Measurements from ENCODE around the gene PPP1R9A. TPM values are rescaled to one million over a fixed set of nuclear protein-coding genes. Genes with fewer than 3 reads are reported as not detected.

The PPP1R9A gene
- total RNA-seq, 1 donor: under 0.01 TPM

- DNase-seq (ENCODE audit: low read depth): no peak
- no peak for TF ChIP-seq CTCF (IDR thresholded peaks at IDR 0.05; ENCODE audit: insufficient read depth, low read depth, low read length)
- no peak overlapping the region for H3K4me3 ChIP-seq (ENCODE audit: low read depth, low read length)
Observed at GRCh38 chr7:94949532-94949931, 42.1 kb downstream of the PPP1R9A start.

GRCh38 chr7:94955807-94956206, 48.4 kb downstream of the PPP1R9A start:
- H3K4me3 ChIP-seq (ENCODE audit: low read depth, low read length): no peak overlapping the region
- DNase-seq (ENCODE audit: low read depth): no peak
- no peak for TF ChIP-seq CTCF (IDR thresholded peaks at IDR 0.05; ENCODE audit: insufficient read depth, low read depth, low read length)

- H3K4me3 ChIP-seq (ENCODE audit: low read depth, low read length): no peak overlapping the region
- DNase-seq (ENCODE audit: low read depth): no peak
- no peak for TF ChIP-seq CTCF (IDR thresholded peaks at IDR 0.05; ENCODE audit: insufficient read depth, low read depth, low read length)
Observed at GRCh38 chr7:94957061-94957460, 49.7 kb downstream of the PPP1R9A start.

GRCh38 chr7:94962661-94963060, 55.3 kb downstream of the PPP1R9A start:
- no peak for TF ChIP-seq CTCF (IDR thresholded peaks at IDR 0.05; ENCODE audit: insufficient read depth, low read depth, low read length)
- H3K4me3 ChIP-seq (ENCODE audit: low read depth, low read length): no peak overlapping the region
- no peak for DNase-seq (ENCODE audit: low read depth)

- H3K4me3 ChIP-seq (ENCODE audit: low read depth, low read length): no peak overlapping the region
- no peak for TF ChIP-seq CTCF (IDR thresholded peaks at IDR 0.05; ENCODE audit: insufficient read depth, low read depth, low read length)
- DNase-seq (ENCODE audit: low read depth): no peak
Observed at GRCh38 chr7:94969434-94970084, 62.2 kb downstream of the PPP1R9A start.

GRCh38 chr7:94970085-94970576, 62.7 kb downstream of the PPP1R9A start:
- TF ChIP-seq CTCF (IDR thresholded peaks at IDR 0.05; ENCODE audit: insufficient read depth, low read depth, low read length): no peak
- H3K4me3 ChIP-seq (ENCODE audit: low read depth, low read length): no peak overlapping the region
- DNase-seq (ENCODE audit: low read depth): no peak

Data from fibroblast of villous mesenchyme (primary cell).